Fibroblast of skin of right biceps (primary cell): ENCODE measurements around the gene CAT.

Experiments
- DNase-seq: peaks from one replicate; pipeline ENCODE4 v3.0.0-alpha.2; 2013

CAT gene

DNA sequence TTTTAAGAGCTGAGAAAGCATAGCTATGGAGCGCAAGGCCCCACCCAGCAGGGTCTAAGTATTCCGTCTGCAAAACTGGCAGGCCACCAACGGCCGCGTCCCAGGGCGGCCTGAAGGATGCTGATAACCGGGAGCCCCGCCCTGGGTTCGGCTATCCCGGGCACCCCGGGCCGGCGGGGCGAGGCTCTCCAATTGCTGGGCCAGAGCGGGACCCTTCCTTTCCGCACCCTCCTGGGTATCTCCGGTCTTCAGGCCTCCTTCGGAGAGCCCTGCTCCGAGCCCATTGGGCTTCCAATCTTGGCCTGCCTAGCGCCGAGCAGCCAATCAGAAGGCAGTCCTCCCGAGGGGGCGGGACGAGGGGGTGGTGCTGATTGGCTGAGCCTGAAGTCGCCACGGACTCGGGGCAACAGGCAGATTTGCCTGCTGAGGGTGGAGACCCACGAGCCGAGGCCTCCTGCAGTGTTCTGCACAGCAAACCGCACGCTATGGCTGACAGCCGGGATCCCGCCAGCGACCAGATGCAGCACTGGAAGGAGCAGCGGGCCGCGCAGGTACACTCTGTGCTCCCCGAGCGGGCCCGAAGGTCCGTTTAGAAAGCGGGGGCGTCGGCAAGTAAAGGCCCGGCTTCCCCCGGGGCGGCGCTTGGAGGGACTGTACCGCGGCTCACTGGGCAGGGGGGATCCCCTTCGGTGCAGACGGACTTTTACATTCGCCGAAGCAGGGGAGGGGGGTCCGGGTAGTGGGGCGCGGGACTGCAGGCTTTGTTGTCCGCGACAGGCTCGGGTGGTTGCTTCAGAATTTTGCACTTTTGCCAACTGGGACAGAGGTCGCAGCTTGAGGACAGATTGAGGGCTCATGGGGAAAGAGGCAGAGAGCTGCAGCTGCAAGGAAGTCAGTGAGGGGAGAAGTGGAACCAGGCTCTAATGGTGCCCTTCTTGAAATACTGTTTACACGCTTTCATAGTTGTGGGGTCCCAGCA lies at the start of gene CAT:
Gene CAT (plus strand): TSS at position 406 of the 979 bp plus-strand sequence. CDS start 80 bp downstream, at position 486.
- DNase-seq: peak; percentile 97

DNA sequence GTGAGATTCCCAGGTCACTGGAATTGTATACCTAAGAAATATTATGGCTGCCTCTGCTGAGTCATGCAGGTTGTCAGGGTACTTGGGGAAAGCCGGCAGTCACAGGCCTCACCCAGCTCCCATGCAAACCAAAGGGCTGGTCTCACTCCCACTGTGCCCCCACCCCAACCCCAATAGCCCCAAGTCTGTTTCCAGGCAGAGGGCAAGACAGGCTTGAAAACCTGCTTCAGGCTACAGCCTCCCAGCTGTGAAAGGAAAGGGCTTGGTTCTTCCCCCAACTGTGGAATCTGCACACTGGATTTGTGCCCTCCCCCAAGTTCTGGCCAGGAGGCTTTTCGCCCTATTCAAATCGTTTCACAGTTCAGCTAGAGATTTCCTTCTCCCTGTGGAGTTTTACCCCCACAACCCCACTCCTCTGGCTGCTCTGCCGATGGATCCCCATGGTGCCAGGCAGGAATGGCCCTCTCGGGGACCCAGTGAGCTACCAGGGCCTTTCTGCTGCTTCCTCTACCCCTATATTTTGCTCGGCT lies 43.9 kb upstream of the CAT start:
- DNase-seq: no peak

DNA sequence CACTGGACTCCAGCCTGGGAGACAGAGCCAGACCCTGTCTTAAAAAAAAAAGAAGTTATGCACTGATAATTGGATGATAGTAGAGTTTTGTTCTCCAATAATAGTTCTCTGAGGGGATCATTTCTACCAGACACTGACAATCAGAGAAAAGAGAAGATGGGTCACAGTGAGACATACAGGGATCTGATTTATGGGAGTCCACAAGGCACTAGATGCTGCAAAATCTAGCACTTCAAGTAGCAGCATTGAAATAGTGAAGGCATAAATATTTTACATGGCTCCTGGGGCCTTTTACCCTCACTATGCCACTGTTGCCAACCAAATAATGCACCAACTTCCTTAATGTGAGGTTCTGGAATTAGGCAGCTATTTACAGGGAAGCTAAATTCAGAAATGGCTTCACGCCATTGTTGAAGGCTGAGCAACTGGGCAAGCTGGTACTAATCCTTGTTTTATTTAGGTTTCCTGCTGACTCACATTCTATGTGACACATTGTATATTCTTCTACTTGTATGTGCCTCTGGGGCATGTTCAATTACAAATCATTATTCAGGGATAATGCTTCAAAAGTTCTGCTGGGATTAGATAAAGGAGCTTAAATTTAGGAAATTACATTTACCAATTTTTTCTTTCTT lies 42.7 kb upstream of the CAT start:
- DNase-seq: peak; percentile 49

DNA sequence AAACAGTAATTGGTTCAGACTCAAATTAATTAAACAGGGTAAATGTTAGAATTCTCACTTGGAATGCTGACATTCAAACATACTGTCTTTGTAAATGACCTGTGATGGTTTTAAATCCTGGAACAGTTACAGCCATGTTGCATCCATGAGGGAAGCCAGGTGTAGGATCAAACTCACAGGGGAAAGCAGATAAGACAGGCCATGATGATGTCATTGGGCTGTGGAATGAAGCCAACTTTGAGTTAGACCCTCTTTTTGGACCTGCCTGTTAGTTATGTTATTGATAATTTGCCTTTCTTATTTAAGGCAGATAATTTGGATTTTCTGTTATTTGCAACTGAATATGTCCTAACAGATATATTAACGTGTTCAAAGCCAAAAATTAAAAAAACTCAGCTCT lies 41.6 kb upstream of the CAT start:
- no peak for DNase-seq

DNA sequence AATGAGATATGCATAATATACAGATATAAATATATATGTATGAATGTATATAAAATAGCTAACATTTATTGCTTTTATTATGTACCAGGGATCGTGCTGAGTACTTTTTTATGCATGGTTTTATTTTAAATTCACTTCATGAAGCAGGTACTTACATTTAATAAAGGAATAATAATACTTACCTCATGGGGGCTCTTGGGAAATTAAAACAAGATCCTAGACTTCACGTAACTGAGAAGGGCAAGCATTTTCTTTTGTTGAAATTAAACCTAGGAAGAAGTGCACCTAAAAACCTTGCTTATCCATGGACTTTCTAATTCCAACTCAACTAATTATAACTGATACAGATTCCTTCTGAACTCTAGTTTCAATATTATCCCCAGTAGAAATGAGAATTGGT lies 40.9 kb upstream of the CAT start:
- no peak for DNase-seq

DNA sequence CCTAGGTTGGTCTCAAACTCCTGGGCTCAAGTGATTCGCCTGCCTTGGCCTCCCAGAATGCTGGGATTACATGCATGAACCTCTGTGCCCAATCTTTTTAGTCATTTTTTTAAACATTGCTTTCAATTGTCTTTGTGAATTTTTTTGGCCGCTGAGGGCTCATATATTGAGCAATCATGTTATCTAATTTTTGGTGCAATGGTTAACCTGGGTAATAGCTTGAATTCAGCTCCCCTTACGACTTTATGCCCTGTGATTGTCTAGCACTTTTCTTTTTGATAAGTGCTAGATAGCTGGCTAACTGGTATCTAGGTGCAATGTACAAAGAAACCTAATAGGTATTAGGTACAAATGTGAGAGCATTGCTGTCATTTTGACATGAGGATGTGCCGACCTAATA lies 35.3 kb upstream of the CAT start:
- no peak for DNase-seq

DNA sequence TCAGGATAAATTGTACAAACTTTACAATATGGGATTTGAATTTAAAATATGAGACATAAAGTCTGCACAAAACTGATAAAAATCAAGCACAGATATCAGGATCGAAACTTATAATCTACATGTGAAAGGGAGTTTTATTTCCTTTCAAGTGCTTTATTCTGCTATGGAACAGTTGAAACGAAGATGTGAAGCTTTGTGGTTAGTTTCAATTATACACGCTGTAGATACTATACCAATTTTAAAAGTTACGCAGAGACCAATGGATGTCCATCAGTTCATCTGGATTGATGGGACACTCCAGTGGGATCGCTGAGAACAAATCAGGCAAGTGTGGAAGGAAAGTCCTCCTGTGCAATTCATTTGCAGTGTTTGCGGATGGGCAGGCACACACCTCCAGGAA lies 34.5 kb upstream of the CAT start:
- DNase-seq: no peak

DNA sequence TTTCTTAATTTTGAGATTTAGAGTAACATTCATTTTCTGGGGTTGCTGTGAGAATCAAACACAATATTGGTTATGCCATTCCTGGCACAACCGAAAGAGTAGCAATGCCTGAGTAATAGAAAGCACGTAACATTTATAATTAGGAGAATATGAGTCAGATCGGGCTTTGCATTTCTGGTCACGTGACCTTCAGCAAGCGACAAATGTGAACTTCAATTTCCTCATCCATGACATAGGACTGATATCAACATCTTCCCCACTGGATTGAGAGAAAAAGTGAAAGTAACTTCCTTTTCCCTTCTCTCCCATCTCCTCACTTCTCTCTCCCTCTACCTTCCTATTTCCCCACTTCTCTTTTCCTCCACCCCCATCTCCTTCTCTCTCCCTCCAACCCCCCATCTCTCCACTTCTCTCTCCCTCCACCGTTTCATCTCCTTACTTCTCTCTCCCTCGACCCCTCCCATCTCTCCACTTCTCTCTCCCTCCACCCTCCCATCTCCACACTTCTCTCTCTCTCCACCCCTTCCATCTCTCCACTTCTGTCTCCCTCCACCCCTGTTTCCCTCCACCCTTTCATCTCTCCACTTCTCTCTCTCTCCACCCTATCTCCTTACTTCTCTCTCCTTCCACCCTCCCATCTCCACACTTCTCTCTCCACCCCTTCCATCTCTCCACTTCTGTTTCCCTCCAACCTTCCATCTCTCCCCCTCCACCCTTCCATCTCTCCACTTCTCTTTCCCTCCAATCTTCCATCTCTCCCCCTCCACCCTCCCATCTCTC lies 33.5 kb upstream of the CAT start:
- peak; percentile 66 for DNase-seq

DNA sequence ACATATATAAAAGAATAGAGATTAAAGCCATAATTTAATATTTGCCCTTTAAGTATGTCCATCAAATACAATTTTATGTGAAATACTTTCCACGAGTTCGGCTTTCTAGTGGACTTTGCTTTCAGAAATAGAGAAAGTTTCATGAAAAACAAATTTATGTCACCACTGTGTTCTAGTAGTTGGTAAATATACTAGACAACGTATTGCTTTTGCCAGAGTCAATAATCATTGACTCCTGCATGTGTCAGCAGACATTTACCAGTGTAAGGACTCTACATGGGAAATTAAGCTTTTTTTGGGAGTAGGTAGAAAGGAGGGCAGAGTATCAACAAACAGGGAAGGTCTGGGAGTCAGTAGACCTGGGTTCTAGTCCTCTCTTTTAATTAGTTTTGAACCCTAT lies 32.3 kb upstream of the CAT start:
- no peak for DNase-seq

DNA sequence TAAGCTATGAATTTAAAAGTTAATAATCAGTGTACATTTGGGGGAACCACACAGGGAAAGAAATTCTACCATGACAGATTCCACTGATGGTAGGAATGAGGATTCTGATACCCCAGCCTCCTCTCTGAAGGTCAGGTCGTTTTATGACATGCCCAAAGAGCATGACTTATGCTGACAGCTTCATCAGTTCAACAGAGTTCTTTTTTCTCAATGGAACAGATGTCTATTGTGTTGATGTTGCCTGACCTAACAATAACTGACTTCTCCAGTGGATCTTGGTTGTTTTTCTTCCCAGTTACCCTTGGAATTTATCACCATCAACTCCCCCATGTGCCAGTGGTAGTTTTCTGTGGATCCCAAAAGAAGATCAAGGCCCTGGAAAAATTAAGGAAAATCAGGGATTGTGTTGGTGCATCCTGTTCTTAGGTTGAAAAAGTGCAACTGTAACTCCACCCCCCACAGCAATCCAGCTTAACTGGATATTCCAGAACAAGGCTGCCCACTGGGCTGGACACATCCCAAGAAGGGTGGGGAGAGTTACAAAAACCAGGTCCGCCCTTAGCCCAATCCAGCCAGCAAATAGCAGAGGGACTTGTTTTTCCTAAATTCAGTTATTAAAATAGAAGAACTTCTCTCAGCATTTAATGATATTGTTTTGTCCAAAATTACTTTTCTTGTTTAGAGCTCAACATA lies 31.5 kb upstream of the CAT start:
- DNase-seq: no peak

DNA sequence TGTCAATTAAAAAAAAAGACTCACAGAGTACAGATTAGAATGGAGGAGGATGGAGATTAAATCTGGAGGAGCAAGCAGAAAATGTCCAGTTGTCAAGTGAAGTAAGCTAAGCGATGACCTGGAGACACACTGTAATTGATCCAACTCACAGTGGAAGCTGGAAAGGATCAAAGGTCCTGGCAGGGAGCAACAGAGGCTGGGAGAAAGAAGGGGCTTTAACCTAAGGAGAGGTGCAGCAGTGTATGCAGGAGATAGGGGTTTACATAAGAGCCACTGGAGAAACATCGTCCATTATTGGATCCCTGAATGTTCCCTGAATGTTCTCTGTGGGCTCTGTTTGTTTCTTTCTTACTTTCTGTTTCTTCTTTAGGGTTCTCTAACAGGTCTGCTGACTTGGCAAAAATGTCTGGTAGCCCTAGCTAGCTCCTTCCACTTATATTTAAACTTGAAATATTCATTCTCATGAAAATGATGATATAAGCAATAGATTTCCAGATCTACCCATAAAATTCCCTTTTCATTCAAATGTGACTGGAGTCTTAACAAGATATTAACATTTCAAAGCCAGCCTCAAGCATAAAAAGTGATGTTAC lies 30.1 kb upstream of the CAT start:
- DNase-seq: no peak

DNA sequence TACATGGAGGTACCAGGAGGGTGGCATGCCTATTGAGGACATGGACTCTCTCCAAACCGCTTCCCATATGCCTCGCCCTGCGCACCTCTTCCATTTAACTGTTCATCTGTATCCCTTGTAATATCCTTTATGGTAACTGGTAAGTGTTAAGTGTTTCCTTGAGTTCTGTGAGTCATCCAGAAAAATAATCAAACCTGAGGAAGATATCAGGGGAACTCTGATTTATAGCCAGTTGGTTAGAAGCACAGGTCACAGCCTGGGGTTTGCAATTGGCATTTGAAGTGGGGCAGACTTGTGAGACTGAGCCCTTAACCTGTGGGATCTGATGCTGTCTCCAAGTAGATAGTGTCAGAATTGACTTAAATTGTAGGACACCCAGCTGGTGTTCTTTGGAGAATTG lies 27.6 kb upstream of the CAT start:
- no peak for DNase-seq

DNA sequence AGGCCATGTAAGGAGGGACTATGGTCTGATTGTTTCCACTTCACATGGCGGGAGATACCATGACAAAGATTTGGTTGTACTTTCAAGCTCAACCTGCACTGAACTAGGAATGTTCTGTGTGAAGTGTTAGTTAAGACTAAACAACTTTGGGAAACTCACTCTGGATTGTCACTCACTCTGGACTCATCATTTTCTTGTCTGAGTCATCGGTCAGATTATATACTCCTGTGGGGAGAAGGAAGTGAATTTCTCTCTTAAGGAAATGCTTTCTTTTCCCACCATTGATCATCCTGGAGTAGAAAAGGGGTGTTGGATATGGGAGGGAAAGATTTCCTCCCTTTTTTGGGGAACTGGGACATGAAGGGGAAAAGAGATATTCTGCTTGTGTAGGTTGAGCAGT lies 26.9 kb upstream of the CAT start:
- peak; percentile 12 for DNase-seq

DNA sequence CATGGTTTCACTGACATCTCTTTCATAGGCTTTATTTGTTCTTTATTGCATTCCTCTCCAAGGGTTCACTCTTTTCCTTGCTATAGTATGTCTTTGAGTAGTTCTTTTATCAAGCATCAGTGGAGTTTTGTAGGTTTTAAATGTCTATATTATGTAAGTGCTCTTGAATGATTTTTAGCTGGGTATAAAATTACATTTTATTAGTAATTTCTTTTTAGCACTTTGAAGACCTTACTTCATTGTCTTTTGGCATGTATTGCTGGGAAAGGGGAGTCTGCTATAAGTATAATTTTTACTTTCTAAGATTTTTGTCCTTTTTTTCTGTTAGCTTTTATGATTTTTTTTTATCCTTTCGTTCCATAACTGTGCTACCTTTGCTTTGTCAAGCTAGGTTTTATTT lies 25.5 kb upstream of the CAT start:
- no peak for DNase-seq

DNA sequence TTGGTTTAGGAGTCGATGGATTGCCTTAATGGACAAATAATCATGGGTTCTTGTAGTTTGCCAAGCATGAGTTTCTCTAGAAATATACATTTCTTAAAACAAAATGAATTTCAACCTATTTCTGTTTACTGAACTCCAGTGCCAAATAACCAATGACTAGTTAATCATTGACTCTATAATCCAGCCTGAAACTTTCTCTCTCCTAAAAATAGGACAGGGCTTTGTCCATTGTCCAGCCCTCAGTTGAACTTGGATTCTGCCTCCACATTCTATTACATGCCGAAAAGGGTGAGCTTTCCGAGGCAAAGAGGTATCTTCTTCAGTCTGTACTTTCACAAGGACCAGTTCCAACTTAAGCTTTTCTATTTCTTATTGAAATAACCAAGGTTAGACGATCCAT lies 23.2 kb upstream of the CAT start:
- DNase-seq: no peak

DNA sequence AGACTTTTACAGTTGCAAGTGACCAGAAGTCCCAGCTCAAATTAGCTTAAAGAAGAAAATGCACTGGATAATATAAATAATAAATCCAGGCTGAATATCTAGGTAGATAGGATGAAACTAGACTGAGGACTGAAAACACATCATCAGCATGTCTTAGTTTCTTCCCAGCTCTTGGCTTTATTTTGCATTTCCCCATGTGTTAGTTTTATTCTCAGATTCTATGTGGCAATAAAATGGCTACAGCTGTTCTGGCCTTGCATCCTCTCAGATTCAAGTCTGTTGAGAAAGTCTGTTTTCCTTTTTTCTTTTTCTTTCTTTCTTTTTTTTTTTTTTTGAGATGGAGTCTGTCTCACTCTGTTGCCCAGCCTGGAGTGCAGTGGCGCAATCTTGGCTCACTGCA lies 22.6 kb upstream of the CAT start:
- no peak for DNase-seq

DNA sequence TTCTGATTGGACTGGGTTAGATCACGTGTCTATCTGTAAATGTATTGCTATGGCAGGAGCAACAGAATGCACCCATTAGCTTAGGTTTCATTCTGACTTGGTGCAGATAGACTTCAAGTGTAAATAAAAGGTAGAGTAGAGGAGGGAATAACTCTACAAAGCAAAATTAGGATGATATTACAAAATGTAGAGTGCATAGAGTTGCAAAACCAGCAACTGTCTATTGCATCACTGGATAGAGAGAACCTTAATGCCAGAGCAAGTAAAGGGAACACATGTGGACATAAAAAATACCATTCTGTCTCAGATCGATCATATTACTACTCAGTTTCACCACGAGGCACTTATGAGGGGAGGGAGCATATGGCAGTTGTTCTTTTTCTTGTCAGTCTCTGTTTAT lies 22.0 kb upstream of the CAT start:
- no peak for DNase-seq

DNA sequence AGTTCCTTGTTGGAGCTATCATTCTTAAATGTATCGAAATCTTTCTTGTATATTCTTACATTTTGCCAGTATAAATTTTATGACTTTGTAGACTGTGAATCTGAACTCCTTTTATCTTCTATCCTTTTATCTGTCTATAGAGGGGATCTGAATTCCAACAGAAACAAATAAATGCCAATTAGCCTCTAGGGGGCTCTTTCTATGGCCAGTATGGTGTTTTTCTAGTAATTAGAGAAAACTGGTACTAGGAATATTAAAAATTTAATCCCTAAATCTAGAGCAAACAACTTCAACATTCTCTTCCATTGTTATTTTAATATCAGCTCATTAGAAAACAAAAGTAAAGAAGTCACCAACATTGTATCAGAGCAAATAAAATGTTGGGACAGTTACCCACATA lies 21.5 kb upstream of the CAT start:
- DNase-seq: no peak

DNA sequence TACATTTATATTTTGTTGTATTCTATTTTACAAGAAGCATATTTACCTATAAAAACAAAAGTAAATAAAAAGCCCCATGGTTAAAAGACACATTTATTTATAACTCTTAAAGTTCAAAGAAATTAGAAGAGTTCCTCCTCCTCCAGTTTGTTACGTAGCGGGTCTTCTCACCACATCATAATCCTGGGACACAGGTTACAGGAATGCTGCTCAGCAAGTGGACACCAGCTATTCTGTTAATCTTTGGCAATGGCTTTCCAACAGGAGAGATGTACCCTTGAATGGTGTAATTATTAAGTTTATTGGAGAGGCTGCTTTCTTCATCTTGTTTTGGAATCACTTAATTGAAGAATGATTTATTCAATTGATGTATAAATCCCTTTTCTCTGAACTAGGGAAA lies 19.6 kb upstream of the CAT start:
- DNase-seq: no peak

DNA sequence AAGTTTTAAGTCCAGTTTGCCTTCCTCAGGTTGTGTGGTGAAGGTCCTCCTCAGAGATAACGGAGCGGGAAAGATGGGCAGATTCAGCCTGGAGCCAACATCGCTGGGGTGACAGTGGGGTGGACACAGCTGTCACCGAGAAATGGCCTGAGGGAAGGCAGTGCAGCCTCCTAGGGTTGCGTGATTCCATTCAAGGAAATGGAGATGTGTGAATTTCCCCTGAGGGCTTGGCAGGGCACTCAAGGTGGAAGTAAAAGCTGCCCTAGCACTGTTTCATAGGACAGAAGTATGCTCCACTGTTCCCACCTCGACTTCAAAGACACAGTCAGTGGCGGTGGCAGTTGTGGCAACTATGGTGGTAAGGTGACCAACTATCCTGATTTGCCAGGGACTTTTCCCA lies 15.4 kb upstream of the CAT start:
- DNase-seq: no peak

DNA sequence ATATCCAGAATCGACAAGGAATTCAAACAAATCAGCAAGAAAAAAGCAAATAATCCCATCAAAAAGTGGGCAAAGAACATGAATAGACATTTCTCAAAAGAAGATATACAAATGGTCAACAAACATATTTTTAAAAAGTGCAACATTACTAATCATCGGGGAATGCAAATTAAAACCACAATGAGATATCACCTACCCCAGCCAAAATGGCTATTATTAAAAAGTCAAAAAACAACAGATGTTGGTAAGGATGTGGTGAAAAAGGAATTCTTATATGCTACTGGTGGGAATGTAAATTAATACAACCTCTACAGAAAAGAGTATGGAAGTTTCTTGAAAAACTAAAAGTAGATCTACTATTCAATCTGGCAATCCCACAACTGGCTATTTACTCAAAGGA lies 13.9 kb upstream of the CAT start:
- peak; percentile 44 for DNase-seq

DNA sequence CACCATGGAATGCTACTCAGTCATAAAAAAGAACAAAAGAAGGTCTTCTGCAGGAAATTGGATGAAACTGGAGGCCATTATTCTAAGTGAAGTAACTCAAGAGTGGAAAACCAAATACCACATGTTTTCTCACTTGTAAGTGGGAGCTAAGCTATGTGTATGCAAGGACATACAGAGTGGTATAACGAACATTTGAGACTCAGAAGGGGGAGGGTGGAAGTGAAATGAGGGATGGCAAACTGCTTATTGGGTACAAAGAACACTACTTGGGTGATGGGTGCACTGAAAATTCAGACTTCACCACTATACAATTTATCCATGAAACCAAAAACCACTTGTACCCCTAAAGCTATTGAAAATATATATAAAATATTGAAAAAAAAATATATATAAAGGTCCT lies 13.4 kb upstream of the CAT start:
- no peak for DNase-seq
